ENCODE results near the gene HIPK4.

Gene HIPK4

DNA sequence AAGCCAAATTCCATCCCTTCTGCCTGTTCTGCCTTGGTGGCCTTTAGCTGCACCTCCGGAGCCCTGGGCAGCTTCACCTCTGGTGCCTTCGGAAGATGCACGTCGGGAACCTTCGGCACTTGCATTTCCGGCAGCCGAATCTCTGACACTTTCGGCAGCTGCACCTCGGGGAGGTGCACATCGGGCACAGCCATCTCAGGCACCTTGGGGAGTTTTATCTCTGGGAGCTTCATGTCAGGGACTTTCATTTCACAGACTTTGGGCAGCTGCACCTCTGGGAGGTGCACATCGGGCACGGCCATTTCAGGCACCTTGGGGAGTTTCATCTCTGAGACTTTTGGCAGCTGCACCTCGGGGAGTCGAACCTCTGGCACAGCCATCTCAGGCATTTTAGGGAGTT is 6.0 kb upstream of the HIPK4 start:
- Mint-ChIP-seq H3K36me3 (ENCODE audit: low read depth) (no peaks in the 10 kb centered on the region), H3K9me3 (no peaks in the 10 kb centered on the region), H3K4me3 (no peak overlapping the region), H3K27ac (no peak overlapping the region), H3K4me1 (peaks cover 27% of the 10 kb centered on the region), H3K27me3 (ENCODE audit: low read depth, poor library complexity) (peaks cover 15% of the 10 kb centered on the region)
- DNase-seq, result no peak
- TF ChIP-seq, protein P1, sequence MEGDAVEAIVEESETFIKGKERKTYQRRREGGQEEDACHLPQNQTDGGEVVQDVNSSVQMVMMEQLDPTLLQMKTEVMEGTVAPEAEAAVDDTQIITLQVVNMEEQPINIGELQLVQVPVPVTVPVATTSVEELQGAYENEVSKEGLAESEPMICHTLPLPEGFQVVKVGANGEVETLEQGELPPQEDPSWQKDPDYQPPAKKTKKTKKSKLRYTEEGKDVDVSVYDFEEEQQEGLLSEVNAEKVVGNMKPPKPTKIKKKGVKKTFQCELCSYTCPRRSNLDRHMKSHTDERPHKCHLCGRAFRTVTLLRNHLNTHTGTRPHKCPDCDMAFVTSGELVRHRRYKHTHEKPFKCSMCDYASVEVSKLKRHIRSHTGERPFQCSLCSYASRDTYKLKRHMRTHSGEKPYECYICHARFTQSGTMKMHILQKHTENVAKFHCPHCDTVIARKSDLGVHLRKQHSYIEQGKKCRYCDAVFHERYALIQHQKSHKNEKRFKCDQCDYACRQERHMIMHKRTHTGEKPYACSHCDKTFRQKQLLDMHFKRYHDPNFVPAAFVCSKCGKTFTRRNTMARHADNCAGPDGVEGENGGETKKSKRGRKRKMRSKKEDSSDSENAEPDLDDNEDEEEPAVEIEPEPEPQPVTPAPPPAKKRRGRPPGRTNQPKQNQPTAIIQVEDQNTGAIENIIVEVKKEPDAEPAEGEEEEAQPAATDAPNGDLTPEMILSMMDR (IDR thresholded peaks at IDR 0.05), result no peak

DNA sequence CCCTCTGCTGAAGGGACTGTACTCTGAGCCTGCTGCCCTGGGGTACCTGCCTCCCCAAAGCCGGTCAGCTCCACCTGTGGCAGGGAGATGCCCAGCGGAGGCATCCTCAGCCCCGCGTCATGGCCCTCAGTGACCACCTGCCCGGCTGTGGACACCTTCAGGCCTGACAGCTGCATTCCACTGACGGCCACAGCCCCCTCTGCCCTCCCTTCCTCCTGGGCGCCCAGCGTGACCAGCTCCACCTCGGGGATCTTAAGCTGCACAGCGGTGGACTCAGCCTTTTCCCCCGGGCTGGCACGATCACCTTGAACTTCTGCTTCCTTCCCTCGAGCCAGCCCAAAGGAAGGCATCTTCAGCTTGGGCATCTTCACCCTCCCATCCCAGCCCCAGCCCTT is 4.8 kb upstream of the HIPK4 start:
- H3K27ac Mint-ChIP-seq, result no peak overlapping the region
- no peak overlapping the region for H3K4me3 Mint-ChIP-seq
- peaks cover 15% of the 10 kb centered on the region for H3K27me3 Mint-ChIP-seq (ENCODE audit: low read depth, poor library complexity)
- peaks cover 23% of the 10 kb centered on the region for H3K4me1 Mint-ChIP-seq
- no peaks in the 10 kb centered on the region for H3K36me3 Mint-ChIP-seq (ENCODE audit: low read depth)
- TF ChIP-seq, protein P1 (IDR thresholded peaks at IDR 0.05), result no peak
- H3K9me3 Mint-ChIP-seq, result no peaks in the 10 kb centered on the region
- peak; percentile 49 for DNase-seq

DNA sequence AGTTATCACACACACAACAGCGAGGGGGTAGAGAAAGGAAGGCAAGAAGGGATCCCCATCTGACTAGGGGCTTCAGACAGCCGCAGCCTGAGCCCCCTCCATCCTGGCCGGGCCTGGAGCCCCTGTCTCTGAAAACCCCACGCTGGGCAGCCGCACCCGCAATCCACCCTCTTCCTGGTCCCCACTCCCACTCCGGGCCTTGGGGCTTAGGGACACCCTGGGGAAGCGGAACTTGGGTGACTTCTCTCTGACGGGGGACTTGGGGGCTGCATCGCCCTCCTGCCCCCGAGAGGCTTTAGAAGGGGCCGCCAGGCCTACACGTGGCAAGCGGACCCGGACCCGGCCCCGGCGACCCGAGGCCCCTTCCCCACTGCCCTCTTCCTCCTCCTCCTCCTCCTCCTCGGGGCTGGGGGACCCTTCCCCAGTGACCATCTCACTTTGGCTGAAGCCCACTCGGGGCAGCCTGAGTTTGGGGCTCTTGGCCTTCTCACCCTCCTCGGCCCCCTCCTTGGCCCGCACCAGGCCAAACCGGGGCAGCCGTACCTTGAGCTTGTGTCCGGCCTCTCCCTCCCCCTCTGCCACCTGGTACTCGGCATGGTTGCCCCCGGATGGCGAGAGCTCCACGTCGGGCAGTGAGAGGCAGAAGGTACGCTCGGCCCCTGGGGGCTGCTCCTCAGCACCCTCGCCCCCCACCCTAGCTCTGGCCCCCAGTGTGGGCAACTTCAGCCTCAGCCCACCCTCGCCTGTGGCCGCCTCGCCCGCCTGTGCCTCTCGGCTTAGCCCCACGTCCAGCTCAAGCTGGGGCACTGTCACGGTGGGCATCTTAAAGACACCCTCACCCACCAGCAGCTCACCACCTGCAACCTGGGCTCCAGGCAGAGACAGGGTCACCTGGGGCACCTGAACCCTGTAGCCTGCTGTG is 4.2 kb upstream of the HIPK4 start:
- DNase-seq, result no peak
- Mint-ChIP-seq H3K4me3 (no peak overlapping the region), H3K9me3 (no peaks in the 10 kb centered on the region), H3K27ac (no peak overlapping the region), H3K27me3 (ENCODE audit: low read depth, poor library complexity) (peaks cover 9% of the 10 kb centered on the region), H3K4me1 (peaks cover 16% of the 10 kb centered on the region), H3K36me3 (ENCODE audit: low read depth) (no peaks in the 10 kb centered on the region)
- TF ChIP-seq, protein P1 (IDR thresholded peaks at IDR 0.05), result no peak

- Mint-ChIP-seq H3K4me3 (no peak overlapping the region), H3K27me3 (ENCODE audit: low read depth, poor library complexity) (peaks cover 11% of the 10 kb centered on the region), H3K9me3 (no peaks in the 10 kb centered on the region), H3K27ac (no peak overlapping the region), H3K36me3 (ENCODE audit: low read depth) (no peaks in the 10 kb centered on the region), H3K4me1 (peaks cover 12% of the 10 kb centered on the region)
- DNase-seq, result no peak
- TF ChIP-seq, protein P1 (IDR thresholded peaks at IDR 0.05), result no peak
These were observed 3.0 kb upstream of the HIPK4 start for GRCh38 chr19:40392894-40393517.

DNA sequence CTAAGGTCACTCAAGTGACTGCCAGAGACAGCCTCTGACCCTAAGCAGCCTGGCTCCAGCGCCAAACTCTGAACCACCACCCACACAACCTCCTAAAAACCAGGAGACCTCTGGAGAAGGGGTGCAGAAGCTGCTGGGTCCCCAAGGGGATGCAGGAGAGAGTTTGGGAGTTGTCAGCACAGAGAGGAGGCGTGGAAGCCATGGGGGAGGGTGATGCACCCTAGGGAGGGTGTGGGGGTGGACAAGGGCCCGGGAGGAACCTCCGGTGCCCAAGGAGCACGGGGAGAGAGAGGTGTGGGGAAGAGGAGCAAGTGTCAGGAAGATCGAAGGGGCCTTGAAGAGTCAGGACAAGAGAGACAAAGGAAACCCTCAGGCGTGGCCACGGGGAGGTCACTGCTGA is 2.1 kb upstream of the HIPK4 start:
- H3K4me1 Mint-ChIP-seq, result peaks cover 12% of the 10 kb centered on the region
- no peak for DNase-seq
- TF ChIP-seq, protein P1 (IDR thresholded peaks at IDR 0.05), result no peak
- H3K4me3 Mint-ChIP-seq, result no peak overlapping the region
- H3K9me3 Mint-ChIP-seq, result no peaks in the 10 kb centered on the region
- no peak overlapping the region for H3K27ac Mint-ChIP-seq
- H3K27me3 Mint-ChIP-seq (ENCODE audit: low read depth, poor library complexity), result peaks cover 14% of the 10 kb centered on the region
- no peaks in the 10 kb centered on the region for H3K36me3 Mint-ChIP-seq (ENCODE audit: low read depth)

Data from nephron progenitor cell (in vitro differentiated cells).